Endometrial microvascular endothelial cells (primary cell): ENCODE data around the gene BRPF1. TPM values are rescaled to one million over a fixed set of nuclear protein-coding genes. Genes with fewer than 3 reads are reported as not detected.

Experiments used
- in situ Hi-C: cut with HindIII; loops from 2 replicates; pipeline ENCODE4 v1.10.0; 2017; ENCODE audit warnings: low sequenced_read_pairs, low pct_unique_long_range_greater_than_20kb; ENCODE audit errors: inconsistent ontology term
- total RNA-seq: library from RNA; depleted of rRNA; stranded (reverse); fragments of >200 nt; gene quantifications from one replicate; pipeline ENCODE4 v1.2.3, GENCODE V29; 2015; ENCODE audit errors: inconsistent ontology term

BRPF1 gene
- 16.2 TPM for total RNA-seq

GRCh38 chr3:9731206-9732079 is at the start of gene BRPF1:
TSS of gene BRPF1 (plus strand) at chr3:9731735. CDS start at chr3:9734141, 2,406 bp downstream.
- in situ Hi-C loops = no loop called here

GRCh38 chr3:9682096-9682495 is 49.4 kb upstream of the BRPF1 start:
- in situ Hi-C loops = loop anchor here (25.0 kb wide), 1 partner anchor 195 kb away; no protein-coding TSS in a partner anchor

- in situ Hi-C loops = loop anchor here (25.0 kb wide), 1 partner anchor 196 kb away; no protein-coding TSS in a partner anchor
Observed at GRCh38 chr3:9683426-9683825, 48.1 kb upstream of the BRPF1 start.

- in situ Hi-C loops = loop anchor here (25.0 kb wide), 1 partner anchor 198 kb away; no protein-coding TSS in a partner anchor
Observed at GRCh38 chr3:9685216-9686049, 46.1 kb upstream of the BRPF1 start.

- in situ Hi-C loops = loop anchor here (25.0 kb wide), 1 partner anchor 199 kb away; no protein-coding TSS in a partner anchor
Observed at GRCh38 chr3:9686050-9686550, 45.4 kb upstream of the BRPF1 start.

DNA sequence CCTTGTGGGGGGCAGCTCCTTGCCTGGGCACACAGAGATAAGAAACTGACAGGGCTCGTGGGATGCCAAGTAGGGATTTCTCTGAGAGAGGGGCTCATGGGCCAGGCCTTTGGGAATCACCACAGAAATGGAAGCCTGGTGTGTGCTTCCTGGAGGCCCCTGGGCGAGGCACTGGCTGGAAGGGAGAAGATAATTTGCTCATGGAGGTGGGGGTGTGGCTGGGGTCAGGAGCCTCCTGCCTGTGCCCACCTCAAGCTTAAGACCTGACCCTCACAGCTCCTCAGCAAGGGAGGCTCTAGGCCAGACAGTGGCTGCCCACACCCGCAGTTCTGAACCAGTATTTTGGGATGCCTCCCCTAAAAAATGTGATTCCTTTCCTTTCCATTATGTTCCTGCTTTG is 44.8 kb upstream of the BRPF1 start:
- in situ Hi-C loops = loop anchor here (25.0 kb wide), 1 partner anchor 199 kb away; no protein-coding TSS in a partner anchor

GRCh38 chr3:9687514-9687913 is 44.0 kb upstream of the BRPF1 start:
- in situ Hi-C loops = loop anchor here (25.0 kb wide), 1 partner anchor 200 kb away; no protein-coding TSS in a partner anchor

DNA sequence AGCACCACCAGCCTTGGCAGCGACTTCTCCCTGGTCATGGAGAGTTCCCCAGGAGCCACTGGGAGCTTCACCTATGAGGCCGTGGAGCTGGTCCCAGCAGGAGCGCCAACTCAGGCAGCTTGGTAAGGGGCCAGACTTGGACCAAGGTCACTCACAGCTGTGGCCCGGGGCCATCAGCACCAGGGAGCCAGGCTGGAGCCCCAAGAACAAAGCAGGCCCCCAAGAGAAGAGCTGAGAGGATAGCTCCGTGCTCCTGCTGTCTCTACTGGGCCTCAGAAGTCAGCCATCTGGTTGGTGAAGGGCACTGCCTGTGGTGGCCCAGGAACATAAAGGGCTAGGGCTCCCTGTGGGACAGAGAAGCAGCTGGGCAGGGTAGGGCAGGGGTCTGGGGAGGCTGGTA is 42.6 kb upstream of the BRPF1 start:
- in situ Hi-C loops = loop anchor here (25.0 kb wide), 1 partner anchor 202 kb away; no protein-coding TSS in a partner anchor

GRCh38 chr3:9689757-9690156 is 41.8 kb upstream of the BRPF1 start:
- in situ Hi-C loops = loop anchor here (25.0 kb wide), 1 partner anchor 202 kb away; no protein-coding TSS in a partner anchor

GRCh38 chr3:9690451-9691450 is 40.8 kb upstream of the BRPF1 start:
- in situ Hi-C loops = loop anchor here (25.0 kb wide), 1 partner anchor 203 kb away; no protein-coding TSS in a partner anchor

DNA sequence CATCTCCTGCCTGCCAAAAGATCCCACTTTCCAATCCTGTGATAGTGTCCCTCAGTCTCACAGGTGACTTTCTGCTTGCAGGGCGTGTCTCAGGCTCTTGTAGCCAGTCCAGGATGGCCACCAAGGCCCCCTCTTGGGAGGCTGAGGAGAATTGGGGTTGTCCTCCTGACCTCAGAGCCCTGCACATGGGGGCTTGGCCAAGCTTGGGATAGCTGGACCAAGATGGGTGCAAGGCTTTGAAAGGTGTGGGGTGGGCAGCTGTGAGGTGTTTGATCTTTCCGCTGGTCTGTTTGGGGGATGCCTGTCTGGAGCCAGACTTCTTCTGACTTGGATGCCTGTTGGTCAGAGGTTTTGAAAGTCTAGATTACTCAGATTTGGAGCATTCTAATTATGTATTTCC is 39.9 kb upstream of the BRPF1 start:
- in situ Hi-C loops = loop anchor here (25.0 kb wide), 1 partner anchor 204 kb away; no protein-coding TSS in a partner anchor

GRCh38 chr3:9692416-9692815 is 39.1 kb upstream of the BRPF1 start:
- in situ Hi-C loops = loop anchor here (25.0 kb wide), 1 partner anchor 205 kb away; no protein-coding TSS in a partner anchor

GRCh38 chr3:9695345-9695744 is 36.2 kb upstream of the BRPF1 start:
- in situ Hi-C loops = loop anchor here (25.0 kb wide), 1 partner anchor 208 kb away; no protein-coding TSS in a partner anchor

GRCh38 chr3:9695746-9696145 is 35.8 kb upstream of the BRPF1 start:
- in situ Hi-C loops = loop anchor here (25.0 kb wide), 1 partner anchor 208 kb away; no protein-coding TSS in a partner anchor

DNA sequence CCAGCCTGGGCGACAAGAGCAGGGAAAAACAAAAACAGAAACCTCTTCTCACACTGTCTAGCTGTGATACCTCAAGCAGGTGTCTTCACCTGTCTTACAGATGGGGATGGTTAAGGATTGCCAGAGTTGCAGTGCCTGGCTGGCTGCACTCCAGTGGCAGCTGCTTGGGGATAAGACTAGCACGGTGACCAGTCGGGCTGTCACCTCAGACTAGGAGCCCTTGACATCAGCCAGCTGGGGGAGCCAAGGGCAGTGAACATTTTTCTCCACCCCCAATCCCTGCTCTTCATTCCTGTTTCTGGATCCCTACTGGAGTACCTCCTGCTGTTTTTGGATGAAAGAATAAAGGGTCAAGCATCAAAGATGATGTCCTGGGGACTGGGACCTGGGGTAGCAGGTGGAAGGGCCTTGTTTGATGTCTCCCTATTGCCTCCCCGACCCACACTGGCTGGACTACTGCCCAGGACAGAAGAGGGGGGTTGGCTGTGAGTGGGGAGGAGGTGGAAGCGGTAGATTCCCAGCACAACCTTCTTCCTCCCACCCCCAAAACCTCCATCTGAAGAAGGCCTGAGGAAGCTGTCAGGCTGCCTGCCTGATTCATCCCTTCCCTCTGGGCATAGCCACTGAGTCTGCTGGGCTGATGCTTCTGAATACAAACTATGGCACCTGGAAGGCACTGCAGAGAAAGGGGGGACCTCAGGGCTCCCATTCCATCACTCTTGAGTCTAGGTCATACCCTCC is 34.9 kb upstream of the BRPF1 start:
- in situ Hi-C loops = loop anchor here (25.0 kb wide), 1 partner anchor 209 kb away; no protein-coding TSS in a partner anchor

- in situ Hi-C loops = loop anchor here (25.0 kb wide), 1 partner anchor 211 kb away; no protein-coding TSS in a partner anchor
Observed at GRCh38 chr3:9697892-9698291, 33.6 kb upstream of the BRPF1 start.

DNA sequence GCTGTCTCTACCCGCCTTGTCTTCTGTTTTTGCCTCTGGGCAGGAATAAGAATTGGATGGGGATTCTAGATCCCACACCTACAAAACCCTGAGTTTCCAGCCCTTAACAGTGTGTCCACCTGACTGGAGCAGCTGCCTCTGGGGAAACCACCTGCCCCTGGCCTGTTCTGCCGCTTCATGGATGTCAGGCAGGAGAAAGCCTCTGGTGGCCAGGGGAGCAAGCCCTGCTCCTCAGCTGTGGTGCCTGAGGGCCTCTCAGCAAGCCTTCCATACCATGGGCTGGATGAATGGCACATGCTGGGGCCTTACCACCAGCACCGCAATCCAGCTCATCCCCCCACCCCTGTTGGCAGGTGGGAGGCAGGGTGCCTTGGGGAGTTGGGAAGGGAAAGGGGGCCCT is 33.2 kb upstream of the BRPF1 start:
- in situ Hi-C loops = loop anchor here (25.0 kb wide), 1 partner anchor 211 kb away; no protein-coding TSS in a partner anchor
